Mesothelial cell of epicardium (in vitro differentiated cells): ENCODE results near the gene PATJ. TPM values are rescaled to one million over a fixed set of nuclear protein-coding genes. Genes with fewer than 3 reads are reported as not detected.

Experiments
- DNase-seq, 2 experiments: peaks; one replicate each; pipeline ENCODE4 v3.0.0; 2021; ENCODE audit warnings: low spot score in 2 of 2; ENCODE audit not compliant: unreplicated experiment in 2 of 2
- H3K27ac Mint-ChIP-seq: 2 replicates; pipeline ENCODE4 v1.8.0; 2021; ENCODE audit warnings: mixed read lengths
- H3K27me3 Mint-ChIP-seq: 2 replicates; pipeline ENCODE4 v1.8.0; 2021; ENCODE audit warnings: low read depth, mixed read lengths
- H3K36me3 Mint-ChIP-seq: 2 replicates; pipeline ENCODE4 v1.8.0; 2021; ENCODE audit warnings: mixed read lengths
- H3K4me1 Mint-ChIP-seq: 2 replicates; pipeline ENCODE4 v1.8.0; 2021; ENCODE audit warnings: mixed read lengths
- H3K4me3 Mint-ChIP-seq: 2 replicates; pipeline ENCODE4 v1.8.0; 2021; ENCODE audit warnings: mild to moderate bottlenecking, moderate library complexity, mixed read lengths
- H3K9me3 Mint-ChIP-seq: 2 replicates; pipeline ENCODE4 v1.8.0; 2021; ENCODE audit warnings: mixed read lengths
- total RNA-seq: library from RNA; stranded (reverse); gene quantifications from 3 replicates; pipeline ENCODE4 v1.2.1, GENCODE V29; 2021
- TF ChIP-seq, protein P1 (sequence below): fragments of 200-600 bp; sonication (generic); IDR thresholded peaks from one replicate; pipeline ENCODE4 v1.5.0; 2021; ENCODE audit warnings: antibody characterized with exemption; ENCODE audit not compliant: unreplicated experiment

PATJ gene
- total RNA-seq, 1 donor from 2014 or later, result 129 TPM

DNA sequence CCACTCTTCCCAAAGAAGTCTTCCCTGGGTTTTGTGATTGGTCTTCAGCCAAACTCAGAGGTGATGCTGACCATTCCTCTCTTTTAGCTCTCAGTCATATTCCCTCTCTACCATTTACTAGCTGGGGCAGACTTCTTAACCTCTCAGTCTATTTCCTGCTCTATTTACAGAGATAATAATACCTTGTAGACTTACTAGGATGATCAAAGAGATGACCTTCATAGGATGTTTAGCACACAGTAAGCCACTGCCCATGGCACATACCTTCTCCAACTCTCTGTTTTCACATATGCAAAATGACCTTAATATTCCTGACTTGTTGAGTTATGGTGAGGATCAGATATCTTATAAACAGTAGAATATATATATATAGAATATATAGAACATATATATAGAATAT lies 346.2 kb downstream of the PATJ start:
- Mint-ChIP-seq H3K36me3 (peaks cover 23% of the 10 kb centered on the region), H3K27me3 (no peaks in the 10 kb centered on the region), H3K4me1 (peaks cover 19% of the 10 kb centered on the region), H3K9me3 (no peaks in the 10 kb centered on the region), H3K4me3 (no peak overlapping the region), H3K27ac (no peak overlapping the region)
- no peak for DNase-seq
- TF ChIP-seq, protein P1, sequence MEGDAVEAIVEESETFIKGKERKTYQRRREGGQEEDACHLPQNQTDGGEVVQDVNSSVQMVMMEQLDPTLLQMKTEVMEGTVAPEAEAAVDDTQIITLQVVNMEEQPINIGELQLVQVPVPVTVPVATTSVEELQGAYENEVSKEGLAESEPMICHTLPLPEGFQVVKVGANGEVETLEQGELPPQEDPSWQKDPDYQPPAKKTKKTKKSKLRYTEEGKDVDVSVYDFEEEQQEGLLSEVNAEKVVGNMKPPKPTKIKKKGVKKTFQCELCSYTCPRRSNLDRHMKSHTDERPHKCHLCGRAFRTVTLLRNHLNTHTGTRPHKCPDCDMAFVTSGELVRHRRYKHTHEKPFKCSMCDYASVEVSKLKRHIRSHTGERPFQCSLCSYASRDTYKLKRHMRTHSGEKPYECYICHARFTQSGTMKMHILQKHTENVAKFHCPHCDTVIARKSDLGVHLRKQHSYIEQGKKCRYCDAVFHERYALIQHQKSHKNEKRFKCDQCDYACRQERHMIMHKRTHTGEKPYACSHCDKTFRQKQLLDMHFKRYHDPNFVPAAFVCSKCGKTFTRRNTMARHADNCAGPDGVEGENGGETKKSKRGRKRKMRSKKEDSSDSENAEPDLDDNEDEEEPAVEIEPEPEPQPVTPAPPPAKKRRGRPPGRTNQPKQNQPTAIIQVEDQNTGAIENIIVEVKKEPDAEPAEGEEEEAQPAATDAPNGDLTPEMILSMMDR, result no peak

DNA sequence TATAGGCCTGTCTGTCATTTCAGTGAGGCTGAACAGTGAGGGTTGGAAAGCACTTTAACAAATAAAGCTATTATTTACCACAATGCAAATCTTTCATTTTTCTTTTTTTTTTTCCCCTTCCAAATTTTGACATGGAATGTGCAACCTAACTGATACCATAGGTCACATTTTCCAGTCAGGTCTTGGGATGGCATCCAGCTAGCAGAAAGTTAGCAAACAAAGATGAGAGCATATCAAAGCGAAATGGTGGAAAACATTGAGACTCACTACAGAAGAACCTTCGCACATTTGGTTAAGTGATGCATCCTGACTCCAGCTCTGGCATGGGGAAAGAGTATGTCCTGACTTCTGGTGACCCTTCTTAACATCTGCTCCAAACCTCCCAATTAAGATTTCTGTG lies 347.3 kb downstream of the PATJ start:
- Mint-ChIP-seq H3K27me3 (no peaks in the 10 kb centered on the region), H3K9me3 (no peaks in the 10 kb centered on the region), H3K4me1 (peaks cover 16% of the 10 kb centered on the region), H3K36me3 (peaks cover 20% of the 10 kb centered on the region), H3K4me3 (no peak overlapping the region), H3K27ac (no peak overlapping the region)
- DNase-seq, result no peak
- TF ChIP-seq, protein P1, result no peak

DNA sequence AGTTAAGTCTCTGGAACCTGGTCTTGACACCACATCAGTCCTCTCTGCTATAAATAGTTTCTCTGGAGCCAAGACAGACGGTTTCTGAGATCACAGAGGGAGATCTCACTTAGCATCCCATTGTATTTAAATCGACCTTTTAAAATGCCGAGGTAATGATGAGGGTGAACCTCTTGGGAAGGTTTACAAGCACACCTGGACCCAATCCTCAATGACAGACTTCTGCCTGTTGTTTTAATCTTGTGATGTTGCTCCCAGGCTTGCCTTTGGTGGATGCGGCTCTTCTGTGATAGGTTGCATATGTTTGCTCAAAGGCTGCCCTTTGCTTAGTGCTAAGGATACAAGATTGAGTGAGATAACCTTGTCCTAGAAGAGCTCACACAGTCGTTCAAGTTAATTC lies 347.7 kb downstream of the PATJ start:
- Mint-ChIP-seq H3K27ac (no peak overlapping the region), H3K27me3 (no peaks in the 10 kb centered on the region), H3K4me3 (no peak overlapping the region), H3K36me3 (peaks cover 17% of the 10 kb centered on the region), H3K9me3 (no peaks in the 10 kb centered on the region), H3K4me1 (peaks cover 14% of the 10 kb centered on the region)
- TF ChIP-seq, protein P1, result no peak
- no peak for DNase-seq

DNA sequence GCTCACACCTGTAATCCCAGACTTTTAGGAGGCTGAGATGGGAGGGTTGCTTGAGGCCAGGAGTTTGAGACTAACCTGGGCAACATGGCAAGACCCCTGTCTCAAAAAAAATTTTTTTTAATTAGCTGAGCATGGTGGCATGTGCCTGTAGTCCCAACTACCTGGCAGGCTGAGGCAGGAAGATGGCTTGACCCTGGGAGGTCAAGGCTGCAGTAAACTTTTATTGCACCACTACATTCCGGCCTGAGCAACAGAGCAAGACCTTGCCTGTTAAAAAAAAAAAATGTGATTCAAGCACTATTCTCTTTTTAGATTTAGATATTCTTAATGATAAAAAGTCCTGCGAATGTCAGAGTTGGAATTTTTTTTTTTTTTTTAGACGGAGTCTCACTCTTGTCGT lies 349.8 kb downstream of the PATJ start:
- TF ChIP-seq, protein P1, result no peak

DNA sequence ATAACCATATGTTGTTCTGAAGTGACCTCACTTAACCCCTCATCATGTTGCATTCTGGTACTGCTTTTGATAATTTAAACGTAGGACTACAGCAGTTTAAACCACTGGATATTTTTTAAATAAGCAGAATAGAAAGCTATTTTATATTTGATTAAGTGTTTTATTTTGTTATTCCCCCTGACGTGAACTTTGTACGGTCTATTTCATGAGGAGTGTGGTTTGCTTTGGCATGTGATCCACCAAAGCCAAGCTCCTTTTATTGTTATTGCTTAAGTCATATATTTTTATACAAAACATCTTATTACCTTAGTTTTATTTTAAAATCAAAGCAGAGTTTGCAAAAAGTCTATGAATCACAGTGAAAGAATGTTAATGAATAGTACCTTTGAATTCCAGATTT lies 351.0 kb downstream of the PATJ start:
- Mint-ChIP-seq H3K4me1 (peaks cover 6% of the 10 kb centered on the region), H3K4me3 (no peak overlapping the region), H3K27ac (no peak overlapping the region), H3K9me3 (peaks cover 4% of the 10 kb centered on the region), H3K27me3 (no peaks in the 10 kb centered on the region), H3K36me3 (peaks cover 19% of the 10 kb centered on the region)
- TF ChIP-seq, protein P1, result no peak
- no peak for DNase-seq

More for the DNA sequence above, 349.8 kb downstream of the PATJ start:
- no peak for DNase-seq
- Mint-ChIP-seq H3K4me1 (peaks cover 9% of the 10 kb centered on the region), H3K4me3 (no peak overlapping the region), H3K36me3 (peaks cover 17% of the 10 kb centered on the region), H3K9me3 (no peaks in the 10 kb centered on the region), H3K27ac (no peak overlapping the region), H3K27me3 (no peaks in the 10 kb centered on the region)

DNA sequence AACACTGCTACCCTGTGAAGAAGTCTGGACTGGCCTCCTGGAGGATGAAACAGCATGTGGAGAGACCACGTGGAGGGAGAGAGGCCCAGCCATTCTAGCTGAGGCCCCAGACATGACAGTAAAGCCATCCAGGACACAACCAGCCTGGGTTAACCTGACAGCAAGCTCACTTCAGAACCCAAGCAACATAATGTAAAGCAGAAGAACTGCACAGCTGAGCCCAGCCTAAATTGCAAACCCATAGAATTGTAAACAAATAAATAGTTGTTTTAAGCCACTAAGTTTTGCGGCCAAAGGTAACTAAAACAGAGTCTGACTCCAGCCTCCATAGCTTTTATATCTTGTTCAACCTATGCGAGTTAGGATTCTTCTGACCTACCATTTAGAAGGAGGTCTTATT lies 355.2 kb downstream of the PATJ start:
- DNase-seq, result no peak
- H3K4me3 Mint-ChIP-seq, result no peak overlapping the region
- TF ChIP-seq, protein P1, result no peak
- H3K4me1 Mint-ChIP-seq, result no peaks in the 10 kb centered on the region
- no peaks in the 10 kb centered on the region for H3K27me3 Mint-ChIP-seq
- no peak overlapping the region for H3K27ac Mint-ChIP-seq
- H3K36me3 Mint-ChIP-seq, result peaks cover 36% of the 10 kb centered on the region
- peaks cover 14% of the 10 kb centered on the region for H3K9me3 Mint-ChIP-seq
